CD8-positive, alpha-beta memory T cell (primary cell): ENCODE results near the gene CD4. TPM values are rescaled to one million over a fixed set of nuclear protein-coding genes. Genes with fewer than 3 reads are reported as not detected.
"Not testable (repeated sequence)": the region's sequence is repeated elsewhere in the genome, so short reads cannot be mapped to it uniquely, and the experiment has no call there.

Source experiments
- CTCF ChIA-PET: fragments of 350-600 bp; sonication (Branson Sonifier 250); formaldehyde crosslinking; loops from one replicate; lab custom pipeline; 2021; ENCODE audit warnings: antibody characterized with exemption; lab: Charles Lee
- POLR2A ChIA-PET: fragments of 350-600 bp; sonication (Branson Sonifier 250); formaldehyde crosslinking; loops from one replicate; lab custom pipeline; 2021; ENCODE audit warnings: antibody characterized with exemption; lab: Charles Lee
- DNase-seq, 5 donors: peaks; one replicate each; pipeline versions ENCODE4 v3.0.0 to v3.0.0-alpha.2; 2020 to 2022; ENCODE audit warnings: mixed read lengths in 1 of 5
- H3K27ac ChIP-seq: one replicate; pipeline ENCODE4 v1.7.0; 2013; ENCODE audit warnings: low read depth, mild to moderate bottlenecking, low read length, moderate library complexity
- H3K27me3 ChIP-seq: 2 replicates; pipeline ENCODE4 v1.7.0; 2013; ENCODE audit warnings: low read length, mild to moderate bottlenecking; ENCODE audit not compliant: insufficient read depth, poor library complexity, severe bottlenecking
- H3K36me3 ChIP-seq: 2 replicates; pipeline ENCODE4 v1.7.0; 2013; ENCODE audit warnings: mild to moderate bottlenecking, low read length, moderate library complexity; ENCODE audit not compliant: insufficient read depth
- H3K4me1 ChIP-seq: 2 replicates; pipeline ENCODE4 v1.7.0; 2013; ENCODE audit warnings: mild to moderate bottlenecking, low read length, moderate library complexity; ENCODE audit not compliant: insufficient read depth
- H3K4me3 ChIP-seq: 2 replicates; pipeline ENCODE4 v1.7.0; 2013; ENCODE audit warnings: mild to moderate bottlenecking, low read length
- H3K9me3 ChIP-seq: 2 replicates; pipeline ENCODE4 v1.7.0; 2013; ENCODE audit warnings: mild to moderate bottlenecking, low read length
- H3K27ac Mint-ChIP-seq, 8 donors: one replicate each; pipeline ENCODE4 v1.8.0; 2020 to 2021; ENCODE audit warnings: mixed read lengths in 8 of 8, mild to moderate bottlenecking in 6 of 8, inconsistent platforms in 3 of 8, moderate library complexity in 3 of 8
- H3K27me3 Mint-ChIP-seq, 2 donors: one replicate each; pipeline ENCODE4 v1.8.0; 2020 to 2021; ENCODE audit warnings: mixed read lengths in 2 of 2, mild to moderate bottlenecking in 1 of 2, moderate library complexity in 1 of 2
- H3K36me3 Mint-ChIP-seq, 3 donors: one replicate each; pipeline ENCODE4 v1.8.0; 2020 to 2021; ENCODE audit warnings: mixed read lengths in 3 of 3, inconsistent platforms in 1 of 3, mild to moderate bottlenecking in 1 of 3
- H3K4me1 Mint-ChIP-seq, 3 donors: one replicate each; pipeline ENCODE4 v1.8.0; 2020 to 2021; ENCODE audit warnings: mixed read lengths in 3 of 3, inconsistent platforms in 1 of 3, mild to moderate bottlenecking in 1 of 3
- H3K4me3 Mint-ChIP-seq, 7 donors: one replicate each; pipeline ENCODE4 v1.8.0; 2020 to 2021; ENCODE audit warnings: mixed read lengths in 7 of 7, mild to moderate bottlenecking in 6 of 7, moderate library complexity in 4 of 7, inconsistent platforms in 2 of 7
- H3K9me3 Mint-ChIP-seq, 5 donors: one replicate each; pipeline ENCODE4 v1.8.0; 2020 to 2022; ENCODE audit warnings: mixed read lengths in 5 of 5, mild to moderate bottlenecking in 3 of 5, moderate library complexity in 2 of 5, inconsistent platforms in 1 of 5
- polyA plus RNA-seq: library from polyadenylated mRNA; unstranded; fragments of 300-500 nt; fragmentation: Illumina TruSeq; gene quantifications from one replicate; pipeline ENCODE4 v1.2.3, GENCODE V29; 2021
- total RNA-seq, 2 experiments: library from RNA; stranded (reverse); gene quantifications; one replicate each; pipeline ENCODE4 v1.2.3, GENCODE V29; 2021

The CD4 gene
- total RNA-seq (1 to 10 TPM; 1.2 to 1.8 TPM), polyA plus RNA-seq (0.30 TPM)

DNA sequence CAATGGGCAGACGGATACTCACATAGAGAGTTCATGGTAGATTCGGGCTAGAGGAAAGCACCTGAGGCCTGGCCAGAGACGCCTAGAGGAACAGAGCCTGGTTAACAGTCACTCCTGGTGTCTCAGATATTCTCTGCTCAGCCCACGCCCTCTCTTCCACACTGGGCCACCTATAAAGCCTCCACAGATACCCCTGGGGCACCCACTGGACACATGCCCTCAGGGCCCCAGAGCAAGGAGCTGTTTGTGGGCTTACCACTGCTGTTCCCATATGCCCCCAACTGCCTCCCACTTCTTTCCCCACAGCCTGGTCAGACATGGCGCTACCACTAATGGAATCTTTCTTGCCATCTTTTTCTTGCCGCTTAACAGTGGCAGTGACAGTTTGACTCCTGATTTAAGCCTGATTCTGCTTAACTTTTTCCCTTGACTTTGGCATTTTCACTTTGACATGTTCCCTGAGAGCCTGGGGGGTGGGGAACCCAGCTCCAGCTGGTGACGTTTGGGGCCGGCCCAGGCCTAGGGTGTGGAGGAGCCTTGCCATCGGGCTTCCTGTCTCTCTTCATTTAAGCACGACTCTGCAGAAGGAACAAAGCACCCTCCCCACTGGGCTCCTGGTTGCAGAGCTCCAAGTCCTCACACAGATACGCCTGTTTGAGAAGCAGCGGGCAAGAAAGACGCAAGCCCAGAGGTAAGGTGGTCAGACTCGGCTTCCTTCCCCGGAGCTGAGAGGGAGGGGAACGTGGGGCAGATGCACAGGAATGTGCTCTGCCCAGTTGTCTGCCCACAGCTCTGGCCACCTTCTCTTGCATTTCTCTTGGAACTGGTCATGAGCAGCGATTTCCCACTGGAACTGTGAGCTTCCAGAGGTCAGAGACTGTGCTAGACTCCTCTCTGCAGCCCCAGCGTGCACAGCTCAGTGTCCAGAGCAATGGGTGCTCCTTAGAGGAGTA, at the start of gene CD4:
Gene CD4, plus strand, starts transcription at position 557 of the 953 bp plus-strand sequence. CDS start 10,611 bp downstream, outside the sequence.
- Histone ChIP-seq H3K4me3 (peak within 1 kb of the TSS; percentile 86), H3K4me1 (peaks cover 52% of the 10 kb centered on the region), H3K9me3 (no peaks in the 10 kb centered on the region), H3K36me3 (no peaks in the 10 kb centered on the region), H3K27ac (no peak within 1 kb of the TSS), H3K27me3 (no peaks in the 10 kb centered on the region)
- ChIA-PET POLR2A (no interaction called here), CTCF (no interaction called here)
- Mint-ChIP-seq H3K36me3 (no peaks in the 10 kb centered on the region), H3K4me3 (peak within 1 kb of the TSS in 1 of 7 donors; percentile 7), H3K4me1 (peaks cover 17 to 28% (median 21%) of the 10 kb centered on the region in 3 donors), H3K9me3 (no peaks in the 10 kb centered on the region), H3K27ac (peak within 1 kb of the TSS in 1 of 8 donors; percentile 38), H3K27me3 (peaks cover 3 to 5% of the 10 kb centered on the region in 2 donors)
- no peak for DNase-seq

DNA sequence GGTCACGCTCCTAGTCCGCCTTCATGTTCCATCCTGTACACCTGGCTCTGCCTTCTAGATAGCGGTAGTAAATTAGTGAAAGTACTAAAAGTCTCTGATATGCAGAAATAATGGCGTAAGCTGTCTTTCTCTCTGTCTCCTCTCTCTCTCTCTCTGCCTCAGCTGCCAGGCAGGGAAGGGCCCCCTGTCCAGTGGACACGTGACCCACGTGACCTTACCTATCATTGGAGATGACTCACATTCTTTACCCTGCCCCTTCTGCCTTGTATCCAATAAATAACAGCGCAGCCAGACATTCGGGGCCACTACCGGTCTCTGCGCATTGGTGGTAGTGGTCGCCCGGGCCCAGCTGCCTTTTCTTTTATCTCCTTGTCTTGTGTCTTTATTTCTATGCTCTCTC, 47.2 kb upstream of the CD4 start:
- peaks cover 6 to 14% (median 9%) of the 10 kb centered on the region in 3 donors for H3K4me1 Mint-ChIP-seq
- H3K36me3 Mint-ChIP-seq: peaks cover 0 to 18% (median under 1%) of the 10 kb centered on the region in 3 donors
- H3K4me3 Mint-ChIP-seq, CTCF ChIA-PET, H3K27me3 Mint-ChIP-seq, POLR2A ChIA-PET, H3K4me3 ChIP-seq, DNase-seq, H3K9me3 Mint-ChIP-seq, H3K27me3 ChIP-seq, H3K36me3 ChIP-seq, H3K27ac ChIP-seq, H3K9me3 ChIP-seq: not testable (repeated sequence)
- H3K4me1 ChIP-seq: peaks cover 15% of the 10 kb centered on the region
- H3K27ac Mint-ChIP-seq: peak overlapping the region in 1 of 8 donors; percentile 91

DNA sequence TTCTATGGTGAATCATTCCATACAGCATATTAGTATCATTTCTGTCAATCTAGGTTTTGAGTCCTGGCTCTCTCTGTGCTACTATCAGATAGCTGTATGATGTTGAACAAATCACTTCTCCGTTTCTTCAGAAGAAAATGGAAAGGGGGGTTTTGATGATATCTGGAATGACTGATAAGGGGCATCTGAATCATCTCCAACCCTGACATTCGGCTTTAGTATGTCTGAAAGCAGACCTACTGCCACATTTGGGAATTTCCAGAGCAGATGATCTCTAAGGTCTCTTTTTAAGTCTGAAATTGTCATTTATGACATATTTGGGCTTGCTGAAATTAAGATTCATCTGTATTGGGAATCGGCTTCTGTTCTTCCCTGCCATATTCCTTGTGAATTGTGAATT, 46.5 kb upstream of the CD4 start:
- H3K27me3 Mint-ChIP-seq: no peaks in the 10 kb centered on the region
- H3K36me3 Mint-ChIP-seq: peaks cover 0 to 25% (median 8%) of the 10 kb centered on the region in 3 donors
- ChIA-PET POLR2A (no interaction called here), CTCF (no interaction called here)
- H3K9me3 Mint-ChIP-seq: no peaks in the 10 kb centered on the region
- H3K4me1 Mint-ChIP-seq: peaks cover 6 to 14% (median 12%) of the 10 kb centered on the region in 3 donors
- H3K4me3 Mint-ChIP-seq: no peak overlapping the region
- H3K36me3 ChIP-seq: peaks cover 4% of the 10 kb centered on the region
- H3K27ac Mint-ChIP-seq: no peak overlapping the region
- no peak for DNase-seq
- H3K9me3 ChIP-seq: no peaks in the 10 kb centered on the region
- H3K4me1 ChIP-seq: peaks cover 15% of the 10 kb centered on the region
- no peaks in the 10 kb centered on the region for H3K27me3 ChIP-seq
- H3K27ac ChIP-seq: no peak overlapping the region
- no peak overlapping the region for H3K4me3 ChIP-seq

- H3K9me3 ChIP-seq, H3K4me3 Mint-ChIP-seq, H3K27me3 ChIP-seq, DNase-seq, POLR2A ChIA-PET, H3K27ac ChIP-seq, H3K4me3 ChIP-seq, H3K9me3 Mint-ChIP-seq, H3K27me3 Mint-ChIP-seq, H3K36me3 ChIP-seq: not testable (repeated sequence)
- peaks cover 0 to 30% (median 13%) of the 10 kb centered on the region in 3 donors for H3K36me3 Mint-ChIP-seq
- peak overlapping the region in 1 of 8 donors; percentile 26 for H3K27ac Mint-ChIP-seq
- peaks cover 8 to 16% (median 14%) of the 10 kb centered on the region in 3 donors for H3K4me1 Mint-ChIP-seq
- peaks cover 15% of the 10 kb centered on the region for H3K4me1 ChIP-seq
- CTCF ChIA-PET: interaction anchor here (1.0 kb wide), 1 partner anchor 35 kb away, joined by 3 read pairs; no protein-coding TSS in a partner anchor
Observed at GRCh38 chr12:6743300-6743699, 46.0 kb upstream of the CD4 start.

DNA sequence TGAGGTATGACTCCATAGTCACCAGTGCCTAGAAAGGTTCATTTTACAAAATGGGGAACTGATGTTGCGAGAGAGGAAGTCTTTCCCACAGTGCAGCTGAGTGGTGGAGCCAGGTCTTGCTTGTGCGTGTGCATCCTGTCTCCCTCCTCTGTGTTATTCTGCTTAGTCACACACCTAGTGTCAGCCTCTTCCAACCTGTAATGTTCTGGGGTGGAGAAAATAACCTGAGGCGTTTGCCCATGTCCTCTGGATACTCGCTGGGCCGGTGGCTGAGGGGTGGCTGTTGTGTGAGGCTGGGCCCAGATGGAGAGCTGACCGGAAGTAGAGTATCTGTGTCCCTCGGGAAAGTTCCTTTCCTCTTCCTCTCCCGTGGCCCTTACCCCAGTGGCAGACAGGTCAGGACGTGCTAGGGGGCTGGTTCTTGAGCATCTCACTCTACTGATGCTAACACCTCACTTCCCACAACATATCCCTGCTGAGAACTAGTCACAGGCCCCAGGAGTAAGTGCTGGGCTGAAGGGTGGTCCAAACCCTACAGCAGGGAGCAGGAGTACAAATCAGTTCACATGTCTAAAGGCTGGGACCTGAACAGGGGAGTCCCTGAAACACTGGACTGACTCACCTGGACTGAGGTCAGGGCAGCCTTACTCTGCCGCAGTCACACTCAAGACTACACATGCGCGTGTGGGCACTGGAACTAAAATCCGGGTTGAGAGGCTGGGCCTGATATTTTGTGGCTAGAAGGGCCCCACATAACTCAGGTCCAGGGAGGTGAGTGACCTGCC, 43.4 kb upstream of the CD4 start:
- Mint-ChIP-seq H3K9me3 (no peaks in the 10 kb centered on the region), H3K36me3 (peaks cover 0 to 56% (median 18%) of the 10 kb centered on the region in 3 donors), H3K27me3 (no peaks in the 10 kb centered on the region), H3K4me1 (peaks cover 12 to 19% (median 16%) of the 10 kb centered on the region in 3 donors), H3K4me3 (no peak overlapping the region), H3K27ac (peak overlapping the region in 6 of 8 donors; percentile 12 to 85 (median 62))
- no peak for DNase-seq
- no peak overlapping the region for H3K27ac ChIP-seq
- H3K27me3 ChIP-seq: no peaks in the 10 kb centered on the region
- H3K36me3 ChIP-seq: peaks cover 21% of the 10 kb centered on the region
- peaks cover 15% of the 10 kb centered on the region for H3K4me1 ChIP-seq
- no peak overlapping the region for H3K4me3 ChIP-seq
- H3K9me3 ChIP-seq: no peaks in the 10 kb centered on the region
- CTCF ChIA-PET: no interaction called here
- POLR2A ChIA-PET: no interaction called here

GRCh38 chr12:6747216-6747615, 42.1 kb upstream of the CD4 start:
- Mint-ChIP-seq H3K36me3 (peaks cover 0 to 67% (median 19%) of the 10 kb centered on the region in 3 donors), H3K4me3 (peak overlapping the region in 1 of 7 donors; percentile 29), H3K4me1 (peaks cover 20 to 30% (median 26%) of the 10 kb centered on the region in 3 donors), H3K27ac (peak overlapping the region in 4 of 8 donors; percentile 17 to 53 (median 42)), H3K9me3 (no peaks in the 10 kb centered on the region), H3K27me3 (no peaks in the 10 kb centered on the region)
- no peaks in the 10 kb centered on the region for H3K27me3 ChIP-seq
- H3K4me3 ChIP-seq: no peak overlapping the region
- CTCF ChIA-PET: interaction anchor here (0.9 kb wide), 1 partner anchor 125 kb away, joined by 3 read pairs; no protein-coding TSS in a partner anchor
- peaks cover 21% of the 10 kb centered on the region for H3K36me3 ChIP-seq
- no peak for DNase-seq
- H3K9me3 ChIP-seq: no peaks in the 10 kb centered on the region
- peaks cover 27% of the 10 kb centered on the region for H3K4me1 ChIP-seq
- H3K27ac ChIP-seq: no peak overlapping the region
- POLR2A ChIA-PET: no interaction called here

GRCh38 chr12:6748761-6749160, 40.6 kb upstream of the CD4 start:
- H3K27me3 Mint-ChIP-seq: no peaks in the 10 kb centered on the region
- ChIA-PET CTCF (interaction anchor here (0.9 kb wide), 1 partner anchor 135 kb away, joined by 3 read pairs; no protein-coding TSS in a partner anchor), POLR2A (no interaction called here)
- H3K4me3 Mint-ChIP-seq: peak overlapping the region in 1 of 7 donors; percentile 68
- H3K9me3 ChIP-seq: no peaks in the 10 kb centered on the region
- H3K27me3 ChIP-seq: no peaks in the 10 kb centered on the region
- H3K4me3 ChIP-seq: no peak overlapping the region
- H3K9me3 Mint-ChIP-seq: no peaks in the 10 kb centered on the region
- H3K36me3 Mint-ChIP-seq: peaks cover 0 to 77% (median 19%) of the 10 kb centered on the region in 3 donors
- H3K4me1 Mint-ChIP-seq: peaks cover 29 to 42% (median 38%) of the 10 kb centered on the region in 3 donors
- DNase-seq: no peak
- peaks cover 21% of the 10 kb centered on the region for H3K36me3 ChIP-seq
- peak overlapping the region in 3 of 8 donors; percentile 10 to 68 (median 52) for H3K27ac Mint-ChIP-seq
- peaks cover 34% of the 10 kb centered on the region for H3K4me1 ChIP-seq
- H3K27ac ChIP-seq: no peak overlapping the region
